OCI-LY7 (cell line): ENCODE measurements around the gene RPA1.

Experiments
- CTCF ChIP-seq: fragments of 200-600 bp; sonication (generic); conservative IDR thresholded peaks from 2 replicates; pipeline ENCODE4 v1.5.1; 2014; ENCODE audit warnings: mild to moderate bottlenecking, antibody characterized with exemption, low read length, moderate library complexity, mixed read lengths
- EZH2phosphoT487 ChIP-seq: fragments of 200-600 bp; sonication (generic); IDR thresholded peaks from 2 replicates; pipeline ENCODE4 v1.6.1; 2018; ENCODE audit warnings: low read depth, borderline replicate concordance, mild to moderate bottlenecking, mixed run types, antibody characterized with exemption, low read length, moderate library complexity, mixed read lengths

DNA sequence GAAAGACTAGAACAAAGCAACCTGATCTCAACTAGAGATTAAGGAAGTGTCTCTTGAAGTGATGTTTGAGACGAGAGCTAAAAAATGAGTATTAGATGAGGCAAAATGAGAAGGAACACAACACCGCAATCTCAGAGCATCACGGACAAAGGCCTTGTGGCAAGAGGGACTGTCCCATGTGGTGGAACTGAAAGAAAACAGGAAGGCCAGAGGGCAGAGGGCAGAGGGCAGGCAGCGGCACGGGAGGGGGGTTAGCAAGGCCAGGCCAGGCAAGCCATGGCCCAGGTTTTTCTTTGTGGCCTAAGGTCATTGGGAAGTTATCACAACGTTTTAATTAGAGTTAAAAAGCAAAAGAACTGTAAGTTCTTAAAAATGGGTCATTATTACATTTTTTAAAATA lies 22.5 kb downstream of the RPA1 start:
- TF ChIP-seq CTCF (no peak), EZH2phosphoT487 (no peak)
